Measurements from ENCODE around the gene RBMY1A1. TPM values are rescaled to one million over a fixed set of nuclear protein-coding genes. Genes with fewer than 3 reads are reported as not detected.
"Not testable (repeated sequence)": the region's sequence is repeated elsewhere in the genome, so short reads cannot be mapped to it uniquely, and the experiment has no call there.

The RBMY1A1 gene
- not detected in 2 replicates for total RNA-seq
- not detected for polyA plus RNA-seq (2012)

DNA sequence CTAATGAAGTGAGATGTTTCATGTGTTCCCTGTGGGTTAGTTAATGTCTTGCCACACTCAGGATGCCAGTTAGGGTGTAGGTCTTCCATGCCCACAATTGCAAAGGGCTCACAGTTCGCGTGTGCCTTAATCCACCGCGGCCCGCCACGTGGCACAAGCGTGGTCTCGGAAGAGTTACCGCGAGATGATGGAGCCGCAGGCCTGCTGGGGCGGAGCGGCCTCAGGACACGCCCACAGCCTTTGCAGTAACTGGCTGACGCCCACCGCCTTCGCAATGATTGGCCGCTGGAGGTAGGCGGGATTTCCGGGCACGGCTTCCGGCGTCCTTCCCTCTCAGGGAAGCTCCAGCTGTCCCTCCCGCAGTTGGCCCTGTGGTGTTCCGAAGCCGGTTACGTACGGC lies at the start of gene RBMY1A1:
Gene RBMY1A1, plus strand, starts transcription at position 301 of the 400 bp plus-strand sequence. CDS start 2,013 bp downstream, outside the sequence.
- DNase-seq (ENCODE audit: low read depth) = not testable (repeated sequence)

GRCh38 chrY:21511038-21511437 lies 23.6 kb upstream of the RBMY1A1 start, which contains the start of gene RBMY1B:
RBMY1B (plus strand) TSS chrY:21511338; CDS start chrY:21513351, 2,013 bp downstream.
- DNase-seq (ENCODE audit: low read depth) = not testable (repeated sequence)

GRCh38 chrY:21559316-21559984 lies 24.8 kb downstream of the RBMY1A1 start:
- not testable (repeated sequence) for DNase-seq (ENCODE audit: low read depth)

DNA sequence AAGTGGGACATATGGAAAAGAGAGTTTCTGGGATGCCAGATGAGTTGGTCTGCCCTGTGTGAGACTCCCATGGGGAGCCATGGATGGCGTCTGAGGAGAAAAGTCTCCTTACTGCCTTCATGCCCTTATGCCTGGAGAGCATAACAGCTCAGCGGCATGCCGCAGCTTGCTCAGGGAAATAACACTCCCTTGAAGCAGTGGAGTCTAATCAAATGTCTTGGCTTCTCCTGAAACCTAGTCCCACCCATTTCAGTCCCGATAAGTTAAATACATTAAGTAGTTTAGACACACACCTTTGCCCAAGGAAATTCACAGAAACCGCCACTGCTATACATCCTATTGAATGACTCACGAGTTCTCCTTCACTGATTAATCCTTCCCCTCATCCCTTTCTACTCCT lies 50.8 kb downstream of the RBMY1A1 start:
- DNase-seq (ENCODE audit: low read depth) = no peak

DNA sequence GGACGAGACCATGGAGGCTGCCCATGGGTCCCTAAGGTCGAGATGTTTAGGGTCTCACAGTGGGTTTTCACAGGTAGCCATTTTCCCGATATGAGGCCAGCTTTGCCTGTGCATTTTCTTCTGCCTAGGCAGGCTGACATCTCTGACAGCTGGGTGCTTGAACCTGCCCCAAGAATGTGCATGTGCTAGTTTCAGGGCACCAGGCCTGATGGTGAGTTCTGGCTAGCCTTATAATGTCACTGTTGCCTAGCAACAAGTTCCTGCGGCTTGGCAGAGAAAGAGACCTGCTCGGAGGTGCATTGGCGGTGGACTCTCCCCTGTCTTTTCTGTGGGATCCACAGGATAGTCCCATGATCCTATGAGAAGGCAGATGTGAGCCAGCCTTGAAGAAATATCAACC lies 51.8 kb downstream of the RBMY1A1 start:
- DNase-seq (ENCODE audit: low read depth) = peak; percentile 28

- no peak for DNase-seq (ENCODE audit: low read depth)
Observed at GRCh38 chrY:21592059-21592458, 57.4 kb downstream of the RBMY1A1 start.

- not testable (repeated sequence) for DNase-seq (ENCODE audit: low read depth)
Observed at GRCh38 chrY:21596287-21596686, 61.6 kb downstream of the RBMY1A1 start.

Other genes with a start within 250 kb of the RBMY1A1 start
- gene RBMY1B, start 23.5 kb upstream of the RBMY1A1 start, total RNA-seq = not detected in 2 replicates